NCI-H2171 treated with DMSO at 0.1 percent for 48 hours (cell line): ENCODE measurements around the gene PLS3.
"Not testable (repeated sequence)": the region's sequence is repeated elsewhere in the genome, so short reads cannot be mapped to it uniquely, and the experiment has no call there.

Source experiments
- DNase-seq: peaks from one replicate; lab custom pipeline; 2025; lab: John Stamatoyannopoulos, UW

PLS3 gene

GRCh38 chrX:115609621-115610020 is 48.6 kb downstream of the PLS3 start:
- no peak for DNase-seq

GRCh38 chrX:115616943-115617563 is 56.1 kb downstream of the PLS3 start:
- no peak for DNase-seq

GRCh38 chrX:115622534-115622933 is 61.6 kb downstream of the PLS3 start:
- DNase-seq = no peak

- no peak for DNase-seq
These were observed 63.9 kb downstream of the PLS3 start for GRCh38 chrX:115624916-115625315.

GRCh38 chrX:115625572-115626301 is 64.8 kb downstream of the PLS3 start:
- DNase-seq = no peak

GRCh38 chrX:115630204-115630603 is 69.2 kb downstream of the PLS3 start:
- DNase-seq = no peak

- no peak for DNase-seq
These were observed 71.5 kb downstream of the PLS3 start for GRCh38 chrX:115632455-115632854.

- DNase-seq = not testable (repeated sequence)
These were observed 72.4 kb downstream of the PLS3 start for GRCh38 chrX:115633397-115633796.

GRCh38 chrX:115639334-115639880 is 78.4 kb downstream of the PLS3 start:
- DNase-seq = no peak

GRCh38 chrX:115642311-115642710 is 81.3 kb downstream of the PLS3 start:
- no peak for DNase-seq

- peak; percentile 30 for DNase-seq
These were observed 82.0 kb downstream of the PLS3 start for GRCh38 chrX:115642895-115643530.

- not testable (repeated sequence) for DNase-seq
These were observed 83.4 kb downstream of the PLS3 start for GRCh38 chrX:115644397-115644796.

- DNase-seq = no peak
These were observed 88.6 kb downstream of the PLS3 start for GRCh38 chrX:115649461-115650063.

- DNase-seq = no peak
These were observed 89.5 kb downstream of the PLS3 start for GRCh38 chrX:115650449-115650848.

- DNase-seq = peak; percentile 25
These were observed 89.9 kb downstream of the PLS3 start for GRCh38 chrX:115650916-115651315.

GRCh38 chrX:115652221-115652620 is 91.2 kb downstream of the PLS3 start:
- DNase-seq = no peak

- no peak for DNase-seq
These were observed 104.1 kb downstream of the PLS3 start for GRCh38 chrX:115665122-115665521.

GRCh38 chrX:115679460-115679859 is 118.5 kb downstream of the PLS3 start:
- peak; percentile 38 for DNase-seq

GRCh38 chrX:115687595-115687994 is 126.6 kb downstream of the PLS3 start:
- DNase-seq = no peak

GRCh38 chrX:115689931-115690330 is 129.0 kb downstream of the PLS3 start:
- DNase-seq = no peak

- DNase-seq = peak; percentile 43
These were observed 129.7 kb downstream of the PLS3 start for GRCh38 chrX:115690511-115691216.

- DNase-seq = no peak
These were observed 132.5 kb downstream of the PLS3 start for GRCh38 chrX:115693476-115693875.
